Measurements from ENCODE around the gene SNRPD3. TPM values are rescaled to one million over a fixed set of nuclear protein-coding genes. Genes with fewer than 3 reads are reported as not detected.

The SNRPD3 gene
- total and polyA plus RNA-seq, 4 donors, result 57.2 to 128 (median 85.9) TPM

- H3K36me3 ChIP-seq (ENCODE audit: control insufficient read depth in 4 of 4, insufficient read depth in 3 of 4, low read depth in 1 of 4, low read length in 3 of 4), result peaks cover 10 to 21% (median 11%) of the 10 kb centered on the region in 4 donors
- 53% methylated on average over 10 of the region's 10 CpGs for WGBS
These were observed 11.9 kb downstream of the SNRPD3 start for GRCh38 chr22:24567668-24568067.

More at GRCh38 chr22:24567668-24568067, 11.9 kb downstream of the SNRPD3 start:
- DNase-seq (ENCODE audit: low spot score), result no peak
- TF ChIP-seq EGR1 (IDR thresholded peaks at IDR 0.05; ENCODE audit: low read depth in 2 of 2) (no peak), JUND (IDR thresholded peaks at IDR 0.05) (no peak), FOXA2 (IDR thresholded peaks at IDR 0.05) (no peak), ATF3 (IDR thresholded peaks at IDR 0.05) (no peak), FOXA1 (IDR thresholded peaks at IDR 0.05) (no peak), CTCF (IDR thresholded peaks at IDR 0.05; ENCODE audit: low read depth, low read length, missing input control) (no peak), TAF1 (conservative IDR thresholded peaks at IDR 0.05) (no peak), YY1 (IDR thresholded peaks at IDR 0.05) (no peak), RAD21 (IDR thresholded peaks at IDR 0.05) (no peak), HNF4A (conservative IDR thresholded peaks at IDR 0.05) (peak in 1 of 2 donors; percentile 23), GABPA (IDR thresholded peaks at IDR 0.05 in 1 of 2, conservative IDR thresholded peaks at IDR 0.05 in 1 of 2) (no peak), REST (IDR thresholded peaks at IDR 0.05) (no peak), NR2F2 (IDR thresholded peaks at IDR 0.05) (no peak), RXRA (IDR thresholded peaks at IDR 0.05) (peak in 1 of 2 donors; percentile 27), ZBTB33 (IDR thresholded peaks at IDR 0.05) (no peak), HNF4G (IDR thresholded peaks at IDR 0.05) (no peak)
- TF ChIP-seq, protein P1, sequence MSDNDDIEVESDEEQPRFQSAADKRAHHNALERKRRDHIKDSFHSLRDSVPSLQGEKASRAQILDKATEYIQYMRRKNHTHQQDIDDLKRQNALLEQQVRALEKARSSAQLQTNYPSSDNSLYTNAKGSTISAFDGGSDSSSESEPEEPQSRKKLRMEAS (IDR thresholded peaks at IDR 0.05), result no peak
- no peaks in the 10 kb centered on the region for H3K27me3 ChIP-seq (ENCODE audit: control insufficient read depth in 4 of 4, insufficient read depth in 4 of 4, low read length in 3 of 4)
- no peak overlapping the region for H3K4me3 ChIP-seq (ENCODE audit: low read depth in 1 of 3, low read length in 3 of 3)
- no peak overlapping the region for H3K27ac ChIP-seq (ENCODE audit: low read depth in 1 of 2, low read length in 2 of 2)
- H3K4me1 ChIP-seq (ENCODE audit: control insufficient read depth in 4 of 4, insufficient read depth in 4 of 4, low read length in 3 of 4), result peaks cover 6 to 67% (median 53%) of the 10 kb centered on the region in 4 donors
- no peak overlapping the region for H3K9ac ChIP-seq (ENCODE audit: low read depth in 1 of 2, low read length in 2 of 2)
- no peaks in the 10 kb centered on the region for H3K9me3 ChIP-seq (ENCODE audit: control insufficient read depth in 4 of 4, low read length in 3 of 4)

All from liver (tissue), 9 donors.